A673 (cell line): ENCODE measurements around the gene CHEK1.

ENCODE experiments used
- EZH2 ChIP-seq: fragments of 200-600 bp; sonication (generic); IDR thresholded peaks from 2 replicates; pipeline ENCODE4 v1.6.1; 2017; ENCODE audit warnings: borderline replicate concordance, low read depth, mild to moderate bottlenecking, mixed read lengths, antibody characterized with exemption, low read length; ENCODE audit not compliant: poor library complexity, severe bottlenecking
- TF ChIP-seq, protein P1 (sequence below): fragments of 300-800, 200-600 bp; sonication (generic); conservative IDR thresholded peaks from 2 replicates; pipeline ENCODE4 v1.5.1; 2017; ENCODE audit warnings: low read depth, mild to moderate bottlenecking, antibody characterized with exemption, low read length, moderate library complexity, mixed read lengths

DNA sequence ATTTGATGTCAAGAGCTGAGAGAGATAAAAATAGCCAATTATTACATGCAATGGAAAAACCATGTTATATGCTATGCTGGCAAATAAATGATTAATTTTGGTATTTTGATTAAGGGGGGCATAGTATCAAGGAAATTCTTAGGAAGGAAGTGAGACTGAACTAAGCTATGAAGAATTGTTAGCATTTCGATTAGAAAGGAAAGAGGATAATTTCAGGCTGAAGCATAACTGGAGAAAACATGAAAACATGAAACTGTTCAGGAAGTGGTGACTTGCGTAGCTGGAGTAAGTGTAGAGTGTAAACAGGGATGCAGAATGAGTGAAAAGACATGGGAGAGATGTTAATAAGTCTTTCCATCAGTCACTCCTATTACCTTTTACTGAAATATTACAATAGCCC lies 49.2 kb downstream of the CHEK1 start:
- TF ChIP-seq, protein P1, sequence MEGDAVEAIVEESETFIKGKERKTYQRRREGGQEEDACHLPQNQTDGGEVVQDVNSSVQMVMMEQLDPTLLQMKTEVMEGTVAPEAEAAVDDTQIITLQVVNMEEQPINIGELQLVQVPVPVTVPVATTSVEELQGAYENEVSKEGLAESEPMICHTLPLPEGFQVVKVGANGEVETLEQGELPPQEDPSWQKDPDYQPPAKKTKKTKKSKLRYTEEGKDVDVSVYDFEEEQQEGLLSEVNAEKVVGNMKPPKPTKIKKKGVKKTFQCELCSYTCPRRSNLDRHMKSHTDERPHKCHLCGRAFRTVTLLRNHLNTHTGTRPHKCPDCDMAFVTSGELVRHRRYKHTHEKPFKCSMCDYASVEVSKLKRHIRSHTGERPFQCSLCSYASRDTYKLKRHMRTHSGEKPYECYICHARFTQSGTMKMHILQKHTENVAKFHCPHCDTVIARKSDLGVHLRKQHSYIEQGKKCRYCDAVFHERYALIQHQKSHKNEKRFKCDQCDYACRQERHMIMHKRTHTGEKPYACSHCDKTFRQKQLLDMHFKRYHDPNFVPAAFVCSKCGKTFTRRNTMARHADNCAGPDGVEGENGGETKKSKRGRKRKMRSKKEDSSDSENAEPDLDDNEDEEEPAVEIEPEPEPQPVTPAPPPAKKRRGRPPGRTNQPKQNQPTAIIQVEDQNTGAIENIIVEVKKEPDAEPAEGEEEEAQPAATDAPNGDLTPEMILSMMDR, result no peak
- no peak for TF ChIP-seq EZH2
